Suprapubic skin (tissue), 4 donors: Measurements from ENCODE around the gene WNT9B.

ENCODE experiments used
- CTCF ChIP-seq, 2 donors: fragments of 200-600 bp in 1 of 2; fragments of 450-650 bp in 1 of 2; sonication (generic) in 1 of 2; IDR thresholded peaks; one replicate each; pipeline ENCODE4 v1.5.1; 2016 to 2019; ENCODE audit warnings: antibody characterized with exemption in 2 of 2, mild to moderate bottlenecking in 1 of 2, moderate library complexity in 1 of 2
- EP300 ChIP-seq: sonication (generic); formaldehyde crosslinking; IDR thresholded peaks from one replicate; pipeline ENCODE4 v1.6.1; 2017; ENCODE audit warnings: antibody characterized with exemption
- POLR2A ChIP-seq, 2 donors: fragments of 450-650 bp; IDR thresholded peaks; one replicate each; pipeline ENCODE4 v1.6.1; 2017; ENCODE audit warnings: antibody characterized with exemption in 2 of 2, mild to moderate bottlenecking in 2 of 2, moderate library complexity in 2 of 2
- POLR2AphosphoS5 ChIP-seq, 3 donors: sonication (generic); formaldehyde crosslinking; IDR thresholded peaks; one replicate each; pipeline ENCODE4 v1.6.1; 2017; ENCODE audit warnings: antibody characterized with exemption in 3 of 3

- TF ChIP-seq CTCF (IDR thresholded peaks at IDR 0.05) (no peak), EP300 (no peak), POLR2A (IDR thresholded peaks at IDR 0.05) (no peak), POLR2AphosphoS5 (IDR thresholded peaks at IDR 0.05) (no peak)
Measured at GRCh38 chr17:46886310-46886663, 34.9 kb downstream of the WNT9B start.
